Fibroblast of skin of left biceps (primary cell): ENCODE results near the gene PRRT2.

Experiments
- DNase-seq, 2 experiments: peaks; one replicate each; pipeline ENCODE4 v3.0.0-alpha.2; 2013; ENCODE audit warnings: low read depth in 2 of 2

PRRT2 gene

GRCh38 chr16:29862383-29862883 lies 50.4 kb downstream of the PRRT2 start:
- no peak for DNase-seq

DNA sequence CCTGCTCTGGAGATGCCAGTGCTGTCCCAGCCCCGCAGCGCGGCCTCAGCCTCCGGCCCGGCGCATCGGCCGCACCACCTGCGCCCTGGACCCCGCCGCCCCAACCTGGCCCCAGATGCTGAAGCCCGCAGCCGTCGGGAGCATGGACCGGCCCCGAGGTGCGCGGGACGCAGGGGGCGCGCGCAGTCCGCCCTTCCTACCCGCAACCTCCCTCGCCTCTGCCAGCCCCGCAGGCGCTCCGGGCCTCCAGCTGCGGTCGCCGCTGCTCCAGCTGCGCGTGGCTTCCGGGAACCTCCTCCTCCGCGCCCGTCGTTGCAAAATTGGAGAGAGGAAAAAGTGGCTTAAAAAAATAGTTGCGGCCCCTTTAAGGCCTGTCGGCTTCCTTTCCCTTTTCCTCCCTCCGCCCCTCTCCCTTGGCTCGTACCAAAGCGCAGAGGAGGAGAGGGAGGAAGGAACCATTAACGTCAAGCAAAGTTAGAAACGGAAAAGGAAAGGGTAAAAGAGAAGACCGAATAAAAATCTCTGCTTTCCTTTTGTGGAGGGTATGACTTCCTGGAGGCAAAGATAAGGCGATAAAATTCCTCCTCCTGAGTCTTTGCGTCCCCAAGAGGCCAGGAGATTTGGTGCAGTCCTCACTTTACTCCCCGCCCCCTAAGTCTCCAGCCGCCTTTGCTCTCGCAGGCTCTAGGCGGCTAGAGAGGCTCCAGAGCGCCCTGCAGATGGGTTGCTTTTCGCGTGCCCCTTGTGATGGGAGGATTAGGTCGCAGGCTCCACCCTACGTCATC lies 51.1 kb downstream of the PRRT2 start, which contains the start of gene CDIPT:
Gene CDIPT (minus strand): TSS at position 343 of the 785 bp plus-strand sequence. CDS start 369 bp downstream, outside the sequence.
- peak; percentile 93 to 95 for DNase-seq

DNA sequence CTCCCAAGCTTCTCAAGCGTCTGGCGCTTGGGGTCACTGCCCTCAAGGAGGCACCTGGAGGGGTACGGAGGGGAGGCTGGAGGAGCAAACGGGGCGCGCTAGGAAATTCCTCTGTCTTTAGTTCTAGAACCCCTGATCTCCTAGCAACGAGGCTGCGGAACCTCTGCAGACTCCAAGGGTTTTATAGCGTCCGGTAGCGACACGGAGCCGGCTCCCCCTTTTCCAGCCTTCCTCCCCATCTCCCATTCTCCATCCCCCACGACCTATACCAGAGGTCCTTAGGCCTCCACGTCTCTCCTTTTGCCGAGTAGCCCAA lies 51.6 kb downstream of the PRRT2 start:
- no peak for DNase-seq

DNA sequence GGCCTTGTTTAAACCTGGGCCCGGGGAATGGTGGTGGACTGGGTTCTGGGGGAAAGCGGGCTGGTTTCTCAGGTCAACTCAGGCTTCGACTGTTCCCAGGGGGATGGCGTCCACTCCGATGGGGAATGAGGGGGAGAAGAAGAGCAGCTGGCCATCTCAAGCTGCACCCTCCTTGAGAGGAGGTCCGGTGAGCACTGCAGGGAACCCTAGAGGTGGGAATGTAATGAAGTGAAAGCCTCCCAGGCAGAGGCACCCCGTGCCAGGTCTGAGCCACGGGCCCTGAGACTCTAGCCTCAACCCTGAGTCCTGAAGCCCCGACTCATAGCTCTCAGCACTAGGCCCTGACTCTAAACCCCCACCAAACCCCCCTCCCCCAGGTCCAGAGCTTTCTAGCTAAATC lies 52.2 kb downstream of the PRRT2 start:
- no peak for DNase-seq
